Bronchial epithelial cell (primary cell): ENCODE data around the gene ZNF365. TPM values are rescaled to one million over a fixed set of nuclear protein-coding genes. Genes with fewer than 3 reads are reported as not detected.
"Not testable (repeated sequence)": the region's sequence is repeated elsewhere in the genome, so short reads cannot be mapped to it uniquely, and the experiment has no call there.

Experiments used
- DNase-seq: peaks from one replicate; pipeline ENCODE4 v3.0.0-alpha.2; 2010; ENCODE audit warnings: low read depth
- FAIRE-seq: peaks from 2 replicates; lab custom pipeline; 2011; peaks lifted over from hg19 to GRCh38; lab: Jason Lieb, UNC
- H3K27me3 ChIP-seq: 2 replicates; pipeline ENCODE4 v1.5.1; 2011; ENCODE audit warnings: low read length; ENCODE audit not compliant: control insufficient read depth, insufficient read depth
- H3K36me3 ChIP-seq: 2 replicates; pipeline ENCODE4 v1.5.1; 2011; ENCODE audit warnings: low read length; ENCODE audit not compliant: control insufficient read depth, insufficient read depth
- H3K4me3 ChIP-seq: 2 replicates; pipeline ENCODE4 v1.5.1; 2011; ENCODE audit warnings: mild to moderate bottlenecking, low read depth, low read length, control low read depth
- total RNA-seq: library from RNA; depleted of rRNA; stranded (reverse); fragments of >200 nt; gene quantifications from 2 replicates; pipeline ENCODE4 v1.2.1, GENCODE V29; 2014
- TF ChIP-seq, protein P1 (sequence below): IDR thresholded peaks from 2 replicates; pipeline ENCODE4 v1.5.1; 2011; ENCODE audit warnings: mild to moderate bottlenecking, moderate library complexity, low read length, control low read depth, inconsistent platforms; ENCODE audit not compliant: insufficient read depth, severe bottlenecking

ZNF365 gene
- total RNA-seq, 1 donor from 2014 or later, result 1.3 TPM

DNA sequence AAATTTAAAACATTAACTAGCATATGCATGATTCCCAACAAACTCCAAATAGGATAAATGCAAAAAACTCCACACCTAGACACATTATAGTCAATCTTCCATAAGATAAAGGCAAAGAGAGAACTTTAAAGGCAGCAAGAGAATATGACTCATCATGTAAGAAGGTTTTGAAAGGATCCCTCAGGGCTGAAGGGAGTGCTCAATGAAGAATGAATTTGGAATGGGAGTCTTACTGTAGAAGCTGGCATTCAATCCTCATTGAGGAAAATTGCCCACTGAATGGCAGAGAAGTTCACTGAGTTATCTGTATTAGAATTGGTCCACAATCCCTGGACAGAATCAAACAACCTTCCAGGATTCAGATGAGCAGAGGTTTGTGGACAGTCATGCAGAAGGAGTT, 26.1 kb upstream of the ZNF365 start:
- TF ChIP-seq, protein P1, sequence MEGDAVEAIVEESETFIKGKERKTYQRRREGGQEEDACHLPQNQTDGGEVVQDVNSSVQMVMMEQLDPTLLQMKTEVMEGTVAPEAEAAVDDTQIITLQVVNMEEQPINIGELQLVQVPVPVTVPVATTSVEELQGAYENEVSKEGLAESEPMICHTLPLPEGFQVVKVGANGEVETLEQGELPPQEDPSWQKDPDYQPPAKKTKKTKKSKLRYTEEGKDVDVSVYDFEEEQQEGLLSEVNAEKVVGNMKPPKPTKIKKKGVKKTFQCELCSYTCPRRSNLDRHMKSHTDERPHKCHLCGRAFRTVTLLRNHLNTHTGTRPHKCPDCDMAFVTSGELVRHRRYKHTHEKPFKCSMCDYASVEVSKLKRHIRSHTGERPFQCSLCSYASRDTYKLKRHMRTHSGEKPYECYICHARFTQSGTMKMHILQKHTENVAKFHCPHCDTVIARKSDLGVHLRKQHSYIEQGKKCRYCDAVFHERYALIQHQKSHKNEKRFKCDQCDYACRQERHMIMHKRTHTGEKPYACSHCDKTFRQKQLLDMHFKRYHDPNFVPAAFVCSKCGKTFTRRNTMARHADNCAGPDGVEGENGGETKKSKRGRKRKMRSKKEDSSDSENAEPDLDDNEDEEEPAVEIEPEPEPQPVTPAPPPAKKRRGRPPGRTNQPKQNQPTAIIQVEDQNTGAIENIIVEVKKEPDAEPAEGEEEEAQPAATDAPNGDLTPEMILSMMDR, result no peak
- H3K27me3 ChIP-seq, result no peaks in the 10 kb centered on the region
- H3K4me3 ChIP-seq, result no peak overlapping the region
- DNase-seq, result peak; percentile 63
- no peak for FAIRE-seq
- no peaks in the 10 kb centered on the region for H3K36me3 ChIP-seq

DNA sequence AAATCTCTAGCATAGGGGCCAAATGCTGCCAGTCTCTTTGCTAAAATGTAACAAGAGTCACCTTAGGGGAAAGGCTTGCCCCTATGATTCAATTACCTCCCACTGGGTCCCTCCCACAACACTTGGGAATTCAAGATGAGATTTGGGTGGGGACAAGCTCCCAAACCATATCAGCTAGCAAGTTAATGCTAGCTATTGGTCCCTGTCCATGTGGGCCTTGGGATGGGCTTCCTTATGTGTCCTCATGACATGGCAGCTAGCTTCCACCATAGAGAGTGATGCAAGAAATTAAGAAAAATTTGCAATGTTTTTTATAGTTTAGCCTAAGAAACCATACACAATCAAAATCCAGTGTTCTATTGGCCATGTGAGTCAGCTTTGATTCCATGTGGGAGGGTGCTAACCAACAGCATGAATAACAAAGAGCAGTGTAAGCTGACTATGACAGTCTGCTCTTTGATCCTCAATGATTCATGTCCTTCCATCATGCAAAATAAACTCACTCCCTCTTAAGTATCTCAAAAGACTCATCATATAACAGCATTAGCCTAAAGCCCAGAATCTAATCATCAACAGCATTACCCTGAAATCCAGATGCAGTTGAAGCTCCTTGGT, 21.7 kb upstream of the ZNF365 start:
- Histone ChIP-seq H3K27me3 (no peaks in the 10 kb centered on the region), H3K36me3 (no peaks in the 10 kb centered on the region), H3K4me3 (no peak overlapping the region)
- TF ChIP-seq, protein P1, result no peak
- peak; percentile 86 for DNase-seq
- no peak for FAIRE-seq

DNA sequence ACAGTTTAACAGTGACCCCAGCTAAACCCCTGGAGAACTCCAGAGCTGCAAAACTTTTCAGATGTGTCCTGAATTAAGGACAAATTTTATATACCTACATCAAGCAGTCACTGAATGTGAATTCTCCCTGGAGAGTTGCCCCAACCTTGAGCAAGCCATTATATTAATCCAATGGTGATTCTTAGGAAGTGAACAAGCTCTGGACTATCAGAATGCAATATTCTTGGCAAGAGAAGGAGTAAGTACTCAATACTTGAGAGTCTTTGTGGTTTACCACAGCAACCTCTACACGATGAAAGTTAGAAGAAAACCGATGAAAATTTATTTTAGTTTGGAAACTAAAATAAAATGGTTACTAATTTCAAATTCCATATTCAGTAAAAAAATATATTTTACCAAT, 19.3 kb upstream of the ZNF365 start:
- Histone ChIP-seq H3K36me3 (no peaks in the 10 kb centered on the region), H3K4me3 (no peak overlapping the region), H3K27me3 (no peaks in the 10 kb centered on the region)
- FAIRE-seq (no peak), DNase-seq (no peak)
- TF ChIP-seq, protein P1, result no peak

DNA sequence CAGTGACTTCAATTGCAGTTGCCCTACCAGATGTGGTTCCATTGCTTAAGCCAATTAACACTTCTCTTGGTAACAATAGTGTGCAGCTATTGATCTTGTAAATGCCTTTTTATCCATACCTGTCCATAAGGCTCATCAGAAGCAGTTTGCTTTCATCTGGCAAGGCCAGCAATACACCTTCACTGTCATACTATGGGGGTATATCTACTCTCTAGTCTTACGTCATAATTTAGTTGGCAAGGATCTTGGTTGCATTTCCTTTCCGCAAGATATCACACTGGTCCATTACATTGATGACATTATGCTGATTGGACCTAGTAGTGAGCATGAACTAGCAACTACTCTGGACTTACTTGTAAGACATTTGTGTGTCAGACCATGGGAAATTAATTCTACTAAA, 17.7 kb upstream of the ZNF365 start:
- DNase-seq (no peak), FAIRE-seq (no peak)
- TF ChIP-seq, protein P1, result no peak
- no peaks in the 10 kb centered on the region for H3K36me3 ChIP-seq
- H3K27me3 ChIP-seq, result no peaks in the 10 kb centered on the region
- H3K4me3 ChIP-seq, result no peak overlapping the region

DNA sequence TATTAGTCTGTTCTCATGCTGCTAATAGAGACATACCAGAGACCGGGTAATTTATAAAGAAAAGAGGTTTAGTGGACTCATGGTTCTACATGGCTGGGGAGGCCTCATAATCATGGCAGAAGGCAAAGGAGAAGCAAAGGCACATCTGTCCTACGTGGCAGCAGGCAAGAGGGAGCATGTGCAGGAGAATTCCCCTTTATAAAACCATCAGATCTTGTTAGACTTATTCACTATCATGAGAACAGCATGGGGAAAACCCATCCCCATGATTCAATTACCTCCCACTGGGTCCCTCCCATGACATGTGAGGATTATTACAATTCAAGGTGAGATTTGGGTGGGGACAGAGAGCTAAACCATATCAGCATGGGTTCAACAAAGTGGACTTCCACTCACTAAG, 16.0 kb upstream of the ZNF365 start:
- DNase-seq, H3K27me3 ChIP-seq, H3K4me3 ChIP-seq, FAIRE-seq, H3K36me3 ChIP-seq: not testable (repeated sequence)

DNA sequence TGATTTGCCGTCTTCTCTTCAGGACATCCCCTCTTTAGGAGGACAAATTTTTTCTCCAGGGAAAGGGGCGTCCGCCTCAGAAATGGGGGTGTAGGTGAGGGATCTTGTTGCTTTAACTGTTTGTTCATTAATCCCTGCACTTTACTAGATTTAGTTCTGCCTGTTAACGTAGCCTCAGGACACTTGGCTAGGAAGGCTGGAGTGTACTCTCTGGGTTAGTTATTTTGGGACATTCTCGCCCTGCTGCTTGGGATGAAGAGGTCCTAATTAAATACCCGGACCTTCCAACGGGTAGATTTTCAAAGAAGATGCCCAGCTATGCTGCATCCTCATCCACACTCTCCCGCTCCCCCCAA, 552 bp upstream of the ZNF365 start:
- H3K27me3 ChIP-seq, result no peaks in the 10 kb centered on the region
- FAIRE-seq, result no peak
- no peaks in the 10 kb centered on the region for H3K36me3 ChIP-seq
- H3K4me3 ChIP-seq, result peak overlapping the region; percentile 37
- TF ChIP-seq, protein P1, result no peak
- no peak for DNase-seq
